HepG2 (cell line): Measurements from ENCODE around the gene ECT2.

ENCODE experiments used
- GLI4 ChIP-seq: sonication (generic); formaldehyde crosslinking; IDR thresholded peaks from 2 replicates; pipeline ENCODE4 v1.5.1; 2020; ENCODE audit warnings: missing genetic modification reagents, mild to moderate bottlenecking, moderate library complexity, borderline replicate concordance
- NCOA2 ChIP-seq: sonication (generic); formaldehyde crosslinking; IDR thresholded peaks from 2 replicates; pipeline ENCODE4 v1.8.0; 2022; ENCODE audit warnings: inconsistent platforms
- SUZ12 ChIP-seq: fragments of 150-350 bp; IDR thresholded peaks from 2 replicates; pipeline ENCODE4 v1.6.1; 2014; ENCODE audit warnings: low read depth, low read length

DNA sequence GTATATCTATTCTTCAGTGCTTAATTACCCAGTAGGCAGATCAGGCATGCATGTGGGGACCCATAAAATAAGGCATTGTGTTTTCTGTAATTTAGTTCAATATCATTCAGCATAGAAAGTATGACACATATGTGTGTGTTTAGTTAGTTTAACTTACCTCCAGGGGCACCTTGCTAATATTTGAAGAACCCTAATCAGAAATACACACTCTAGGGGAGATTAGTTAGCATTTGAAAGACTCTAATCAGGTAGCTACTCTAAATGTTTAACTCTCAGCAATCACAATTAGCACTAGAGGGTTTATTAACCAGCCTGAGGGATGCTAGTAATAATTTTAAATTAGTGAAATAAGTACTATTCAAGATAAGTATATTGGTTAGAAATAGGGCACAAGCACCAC, 104.5 kb downstream of the ECT2 start:
- TF ChIP-seq GLI4 (CRISPR knock-in tag) (no peak), SUZ12 (no peak), NCOA2 (CRISPR knock-in tag) (no peak)
